Measurements from ENCODE around the gene SERTAD2.

SERTAD2 gene

GRCh38 chr2:64683771-64684510 is 30.2 kb upstream of the SERTAD2 start:
- TF ChIP-seq CTCF (IDR thresholded peaks at IDR 0.05; ENCODE audit: borderline replicate concordance, insufficient read depth, low read depth, low read length), result no peak
- H3K4me3 ChIP-seq (ENCODE audit: low read depth, low read length), result no peak overlapping the region

- TF ChIP-seq CTCF (IDR thresholded peaks at IDR 0.05; ENCODE audit: borderline replicate concordance, insufficient read depth, low read depth, low read length), result no peak
Measured at GRCh38 chr2:64681479-64681967, 27.8 kb upstream of the SERTAD2 start.

GRCh38 chr2:64679673-64680425 is 26.1 kb upstream of the SERTAD2 start:
- H3K4me3 ChIP-seq (ENCODE audit: low read depth, low read length), result no peak overlapping the region
- TF ChIP-seq CTCF (IDR thresholded peaks at IDR 0.05; ENCODE audit: borderline replicate concordance, insufficient read depth, low read depth, low read length), result no peak

More at GRCh38 chr2:64681479-64681967, 27.8 kb upstream of the SERTAD2 start:
- no peak overlapping the region for H3K4me3 ChIP-seq (ENCODE audit: low read depth, low read length)

DNA sequence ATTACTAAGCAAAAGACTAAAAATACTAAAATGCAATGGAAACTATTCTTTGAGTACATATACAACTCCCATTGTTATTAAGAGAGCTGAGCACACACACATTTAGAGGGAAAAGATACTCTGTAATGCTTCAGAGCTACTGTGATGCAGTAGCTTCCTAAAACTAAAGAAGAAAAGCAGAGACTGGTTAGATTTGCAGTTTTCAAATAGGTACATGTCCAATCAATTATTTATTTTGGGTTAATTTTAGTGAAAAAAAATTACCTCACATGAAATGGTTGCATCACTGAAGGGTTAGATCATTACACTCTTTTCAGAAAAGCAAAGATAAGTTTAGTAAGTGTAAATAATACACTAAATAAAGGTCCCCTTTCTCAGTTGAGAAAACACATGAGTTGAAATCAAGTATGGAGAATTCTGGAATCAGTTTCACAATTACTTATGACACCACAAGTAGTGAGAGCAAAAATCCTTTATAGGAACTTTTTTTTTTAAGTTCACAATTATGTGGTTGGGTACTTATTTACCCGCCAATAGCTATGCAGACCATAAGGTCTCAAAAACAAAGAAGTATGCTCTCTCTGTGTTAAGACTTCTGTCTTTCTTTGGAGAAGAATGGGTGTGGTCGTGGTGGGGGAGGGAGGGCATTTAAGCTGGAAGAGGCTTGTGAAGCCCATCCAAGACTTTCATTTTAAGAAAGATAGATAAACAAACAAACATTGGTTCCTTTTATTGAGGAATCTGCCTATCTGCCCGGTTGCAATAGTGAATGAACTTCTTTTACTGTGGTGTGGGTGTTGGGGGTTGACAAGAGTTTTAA is 25.3 kb upstream of the SERTAD2 start:
- no peak for TF ChIP-seq CTCF (IDR thresholded peaks at IDR 0.05; ENCODE audit: borderline replicate concordance, insufficient read depth, low read depth, low read length)

DNA sequence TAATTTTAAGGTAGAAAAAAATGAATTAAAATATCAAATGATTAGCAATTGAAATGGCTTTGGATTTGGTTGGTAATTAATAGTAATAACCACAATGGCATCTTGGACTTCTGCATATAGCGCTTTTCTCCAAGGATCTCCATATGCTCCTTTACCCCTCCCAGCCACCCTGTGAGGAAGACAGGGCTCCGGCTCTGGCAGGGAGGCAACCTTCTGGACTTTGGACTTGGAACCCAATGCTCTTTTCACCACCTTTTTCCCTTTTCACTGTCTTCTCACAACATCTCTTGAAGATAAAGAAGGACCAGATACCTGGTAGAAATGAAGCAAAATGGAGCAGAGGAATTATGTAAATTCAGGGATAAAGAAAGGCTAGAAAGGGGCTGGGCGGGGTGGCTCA is 23.8 kb upstream of the SERTAD2 start:
- no peak overlapping the region for H3K4me3 ChIP-seq (ENCODE audit: low read depth, low read length)
- TF ChIP-seq CTCF (IDR thresholded peaks at IDR 0.05; ENCODE audit: borderline replicate concordance, insufficient read depth, low read depth, low read length), result no peak

More for the DNA sequence above, 25.3 kb upstream of the SERTAD2 start:
- no peak overlapping the region for H3K4me3 ChIP-seq (ENCODE audit: low read depth, low read length)

DNA sequence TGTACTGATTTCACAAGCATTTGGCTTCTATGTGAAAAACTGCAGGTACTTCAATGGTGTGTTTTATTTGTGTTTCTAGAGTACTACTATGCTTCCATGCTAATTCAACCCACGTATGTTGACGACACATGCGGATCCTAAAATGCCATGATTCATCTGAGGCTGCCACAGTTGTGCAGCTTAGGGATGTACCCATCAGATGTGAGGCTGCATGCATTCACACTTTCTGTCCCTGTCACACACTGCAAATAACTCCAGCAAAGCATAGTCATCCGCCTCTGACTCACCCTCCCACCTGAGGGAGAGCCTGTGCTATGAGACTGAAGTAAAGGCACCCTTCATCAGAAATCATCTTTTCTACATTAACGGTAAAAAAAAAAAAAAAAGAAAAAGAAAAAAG is 22.1 kb upstream of the SERTAD2 start:
- no peak for TF ChIP-seq CTCF (IDR thresholded peaks at IDR 0.05; ENCODE audit: borderline replicate concordance, insufficient read depth, low read depth, low read length)
- H3K4me3 ChIP-seq (ENCODE audit: low read depth, low read length), result no peak overlapping the region

Measured in GM12875 (cell line).